AG10803 (cell line): Measurements from ENCODE around the gene SAMD14.

ENCODE experiments used
- DNase-seq: peaks from one replicate; pipeline ENCODE4 v3.0.0; 2010; ENCODE audit warnings: low read depth
- H3K4me3 ChIP-seq: 2 replicates; pipeline ENCODE4 v1.5.1; 2011; ENCODE audit warnings: mild to moderate bottlenecking, low read length, control low read depth
- CTCF ChIP-seq: conservative IDR thresholded peaks from 2 replicates; pipeline ENCODE4 v1.5.1; 2011; ENCODE audit warnings: mild to moderate bottlenecking, low read length, control low read depth, inconsistent platforms

SAMD14 gene

GRCh38 chr17:50097926-50098325 is 32.0 kb downstream of the SAMD14 start:
- DNase-seq: no peak
- TF ChIP-seq CTCF: no peak
- H3K4me3 ChIP-seq: no peak overlapping the region

- TF ChIP-seq CTCF: no peak
- DNase-seq: no peak
- H3K4me3 ChIP-seq: no peak overlapping the region
Measured at GRCh38 chr17:50097455-50097854, 32.5 kb downstream of the SAMD14 start.

GRCh38 chr17:50096758-50097157 is 33.2 kb downstream of the SAMD14 start:
- no peak for TF ChIP-seq CTCF
- no peak for DNase-seq
- H3K4me3 ChIP-seq: peak overlapping the region; percentile 91; the same call in 1 of the 2 replicates

GRCh38 chr17:50096092-50096491 is 33.9 kb downstream of the SAMD14 start:
- no peak for DNase-seq
- H3K4me3 ChIP-seq: peak overlapping the region; percentile 91
- no peak for TF ChIP-seq CTCF

DNA sequence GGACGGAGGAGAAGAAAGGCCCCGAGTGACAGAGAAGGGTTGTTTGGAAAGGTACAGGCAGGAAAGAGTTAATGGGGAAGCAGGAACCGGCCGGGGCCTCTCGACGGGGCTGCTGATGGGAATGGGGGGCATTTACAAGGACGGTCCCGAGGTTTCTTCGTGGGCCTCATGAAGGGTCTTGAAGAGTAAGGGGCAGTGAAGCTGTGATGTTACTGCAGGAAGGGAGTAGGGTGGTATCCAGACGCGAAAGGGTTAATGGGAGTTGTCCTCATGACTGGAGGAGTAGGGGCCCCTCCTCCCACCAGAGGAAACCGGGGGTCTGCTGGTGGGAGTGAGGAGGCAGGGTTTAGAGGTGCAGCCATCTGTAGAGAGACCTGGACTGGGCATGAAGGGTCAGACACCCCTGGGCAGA is 34.3 kb downstream of the SAMD14 start:
- TF ChIP-seq CTCF: no peak
- peak overlapping the region; percentile 91 for H3K4me3 ChIP-seq
- no peak for DNase-seq

DNA sequence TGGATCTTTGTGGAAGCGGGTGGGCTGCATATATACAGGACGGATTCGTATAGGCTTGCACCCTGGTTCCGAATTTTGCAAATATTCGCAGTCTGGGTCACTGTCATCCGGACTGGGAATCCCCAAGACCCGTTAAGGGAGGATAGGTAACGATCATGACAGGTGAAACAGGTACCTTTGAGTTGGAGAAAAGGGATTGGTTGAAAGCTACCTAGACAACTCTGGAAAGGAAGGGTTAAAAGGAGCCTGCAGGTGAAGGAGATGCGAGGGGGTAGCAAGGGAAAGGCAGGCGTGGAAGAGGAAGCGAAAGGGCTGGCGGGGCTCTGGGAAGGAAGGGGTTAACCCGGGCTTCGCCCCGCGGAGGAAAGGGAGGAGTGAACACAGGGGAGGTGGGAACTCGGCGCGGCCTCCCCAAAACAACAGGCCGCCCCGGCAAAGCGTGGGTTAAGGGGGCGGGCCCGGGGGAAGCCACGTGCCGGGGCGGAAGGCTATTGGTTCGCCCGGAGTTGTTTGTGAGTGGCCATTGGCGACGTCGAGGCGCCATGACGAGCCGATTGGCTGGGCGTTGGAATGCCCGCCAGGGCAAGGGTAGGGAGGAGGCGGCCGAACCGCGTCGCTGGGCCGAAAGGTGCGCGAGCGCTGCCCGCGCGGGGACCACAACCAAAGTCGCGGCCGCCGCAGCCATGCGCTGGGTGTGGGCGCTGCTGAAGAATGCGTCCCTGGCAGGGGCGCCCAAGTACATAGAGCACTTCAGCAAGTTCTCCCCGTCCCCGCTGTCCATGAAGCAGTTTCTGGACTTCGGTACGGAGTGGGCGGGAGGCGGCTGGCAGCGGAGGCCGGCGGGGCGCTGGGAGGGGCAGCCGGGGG is 35.0 kb downstream of the SAMD14 start, which contains the start of gene PDK2:
Gene PDK2, plus strand, starts transcription at position 599 of the 867 bp plus-strand sequence. Its CDS starts 85 bp downstream, at position 684.
- peak; percentile 95 for DNase-seq
- TF ChIP-seq CTCF: no peak; the same call in 1 of the 2 replicates
- H3K4me3 ChIP-seq: peak within 1 kb of the TSS; percentile 91

GRCh38 chr17:50094243-50094752 is 35.7 kb downstream of the SAMD14 start:
- peak; percentile 74 for TF ChIP-seq CTCF
- H3K4me3 ChIP-seq: peak overlapping the region; percentile 64
- DNase-seq: peak; percentile 82
